HepG2 (cell line): ENCODE data around the gene LRPPRC. TPM values are rescaled to one million over a fixed set of nuclear protein-coding genes. Genes with fewer than 3 reads are reported as not detected.
A peak's percentile ranks its signal among the peaks of the same experiment; 100 is the strongest.

Experiments used
- BATF2 ChIP-seq: sonication (generic); formaldehyde crosslinking; IDR thresholded peaks from 2 replicates; pipeline ENCODE4 v1.8.0; 2022; ENCODE audit warnings: mild to moderate bottlenecking, missing genetic modification reagents, moderate library complexity
- CCAR2 ChIP-seq: fragments of 200-400 bp; formaldehyde crosslinking; optimal IDR thresholded peaks from 2 replicates; pipeline ENCODE3; 2018; ENCODE audit warnings: low read depth, mild to moderate bottlenecking, low read length, moderate library complexity
- DMAP1 ChIP-seq: IDR thresholded peaks from 2 replicates; pipeline ENCODE4 v1.6.1; 2016
- DRAP1 ChIP-seq: IDR thresholded peaks from 2 replicates; pipeline ENCODE4 v1.6.1; 2016; ENCODE audit warnings: missing genetic modification reagents, missing compliant biosample characterization
- ELF1 ChIP-seq: sonication (generic); formaldehyde crosslinking; IDR thresholded peaks from 2 replicates; pipeline ENCODE4 v1.4.0; 2020; ENCODE audit warnings: missing genetic modification reagents
- KDM5B ChIP-seq: sonication (generic); formaldehyde crosslinking; IDR thresholded peaks from 2 replicates; pipeline ENCODE4 v1.4.0; 2020; ENCODE audit warnings: missing genetic modification reagents, mild to moderate bottlenecking, borderline replicate concordance
- KLF15 ChIP-seq: sonication (generic); formaldehyde crosslinking; IDR thresholded peaks from 2 replicates; pipeline ENCODE4 v1.8.1; 2023; ENCODE audit warnings: borderline replicate concordance, mild to moderate bottlenecking, inconsistent platforms, missing genetic modification reagents, mixed read lengths
- MAFK ChIP-seq, 2 experiments: IDR thresholded peaks in 1 of 2; conservative IDR thresholded peaks in 1 of 2; 2 replicates each; pipeline ENCODE4 v1.6.1; 2011; ENCODE audit warnings: improper control_type of control experiment in 2 of 2, low read length in 2 of 2
- MTF1 ChIP-seq: sonication (generic); formaldehyde crosslinking; IDR thresholded peaks from 2 replicates; pipeline ENCODE4 v1.5.0; 2020; ENCODE audit warnings: missing genetic modification reagents
- MZF1 ChIP-seq: sonication (generic); formaldehyde crosslinking; IDR thresholded peaks from 2 replicates; pipeline ENCODE4 v1.8.1; 2023; ENCODE audit warnings: mild to moderate bottlenecking, missing genetic modification reagents, borderline replicate concordance
- NR0B2 ChIP-seq: sonication (generic); formaldehyde crosslinking; IDR thresholded peaks from 2 replicates; pipeline ENCODE4 v1.4.0; 2020; ENCODE audit warnings: mild to moderate bottlenecking, missing genetic modification reagents
- POGK ChIP-seq: sonication (generic); formaldehyde crosslinking; conservative IDR thresholded peaks from 2 replicates; pipeline ENCODE4 v1.8.0; 2022; ENCODE audit warnings: mild to moderate bottlenecking, moderate library complexity, missing genetic modification reagents
- PPARG ChIP-seq: conservative IDR thresholded peaks from 2 replicates; pipeline ENCODE4 v1.6.1; 2016; ENCODE audit warnings: missing biosample characterization, missing genetic modification reagents
- PTBP1 ChIP-seq: fragments of 200-400 bp; formaldehyde crosslinking; IDR thresholded peaks from 2 replicates; pipeline ENCODE4 v1.6.1; 2018; ENCODE audit warnings: low read length, low read depth; ENCODE audit not compliant: poor library complexity, severe bottlenecking
- SKI ChIP-seq: fragments of 450-650 bp; IDR thresholded peaks from one replicate; pipeline ENCODE4 v1.6.1; 2018; ENCODE audit warnings: mild to moderate bottlenecking; ENCODE audit not compliant: partially characterized antibody
- SKIL ChIP-seq: sonication (generic); formaldehyde crosslinking; IDR thresholded peaks from 2 replicates; pipeline ENCODE4 v1.8.0; 2022; ENCODE audit warnings: missing genetic modification reagents, mild to moderate bottlenecking, moderate library complexity, borderline replicate concordance
- SNAI1 ChIP-seq: sonication (generic); formaldehyde crosslinking; IDR thresholded peaks from 2 replicates; pipeline ENCODE4 v1.5.0; 2020; ENCODE audit warnings: mild to moderate bottlenecking, missing genetic modification reagents, borderline replicate concordance
- SSRP1 ChIP-seq: IDR thresholded peaks from 2 replicates; pipeline ENCODE4 v1.6.1; 2016; ENCODE audit warnings: control low read depth
- TFE3 ChIP-seq: IDR thresholded peaks from 2 replicates; pipeline ENCODE4 v1.6.1; 2016
- WIZ ChIP-seq: sonication (generic); formaldehyde crosslinking; IDR thresholded peaks from 2 replicates; pipeline ENCODE4 v1.5.1; 2020; ENCODE audit warnings: mild to moderate bottlenecking, missing genetic modification reagents
- YEATS4 ChIP-seq: sonication (generic); formaldehyde crosslinking; IDR thresholded peaks from 2 replicates; pipeline ENCODE4 v1.4.0; 2020; ENCODE audit warnings: missing genetic modification reagents, borderline replicate concordance
- ZBTB7B ChIP-seq: sonication (generic); formaldehyde crosslinking; IDR thresholded peaks from 2 replicates; pipeline ENCODE4 v1.4.0; 2020; ENCODE audit warnings: missing genetic modification reagents
- ZNF232 ChIP-seq: sonication (generic); formaldehyde crosslinking; IDR thresholded peaks from 2 replicates; pipeline ENCODE4 v1.4.0; 2020; ENCODE audit warnings: missing genetic modification reagents, borderline replicate concordance
- polyA plus RNA-seq, 8 experiments: library from polyadenylated mRNA; depleted of rRNA in 3 of 8; stranded (reverse) in 7 of 8; unstranded in 1 of 8; fragments of >200 nt; fragmentation: Illumina TruSeq in 4 of 8; extraction: Trizol in 4 of 8; gene quantifications; 2 replicates each; pipeline versions ENCODE4 v1.2.1 to v1.2.3, GENCODE V29; 2011 to 2016; ENCODE audit warnings: low read depth in 4 of 8, missing spikeins in 1 of 8, mixed read lengths in 1 of 8; ENCODE audit not compliant: insufficient read depth in 1 of 8
- total RNA-seq, 5 experiments: library from RNA; depleted of rRNA; stranded (reverse); fragments of >200 nt; fragmentation: Illumina TruSeq; extraction: Trizol; gene quantifications; 2 replicates each; pipeline ENCODE4 v1.2.3, GENCODE V29; 2016; ENCODE audit warnings: low read depth in 1 of 5

LRPPRC gene
- total and polyA plus RNA-seq, 2 of the 13 experiments (the other 11 are each of a cell fraction or from before 2014, with no cell fraction given), result 117 to 167 TPM

- TF ChIP-seq SNAI1 (CRISPR knock-in tag) (no peak), SKIL (CRISPR knock-in tag) (peak; percentile 15; the same call in 1 of the 2 replicates), SKI (no peak), DRAP1 (peak; percentile 65), NR0B2 (CRISPR knock-in tag) (peak; percentile 26; the same call in 1 of the 2 replicates), YEATS4 (CRISPR knock-in tag) (peak; percentile 89), TFE3 (CRISPR knock-in tag) (no peak), MZF1 (peak; percentile 6; the same call in 1 of the 2 replicates), WIZ (CRISPR knock-in tag) (no peak), ZNF232 (CRISPR knock-in tag) (peak; percentile 74), CCAR2 (no peak), DMAP1 (CRISPR knock-in tag) (peak; percentile 81; the same call in 1 of the 2 replicates), ZBTB7B (CRISPR knock-in tag) (peak; percentile 95), PPARG (CRISPR knock-in tag) (0 out of 2 replicates have a peak, but pooled peaks have one; percentile 36), KLF15 (0 out of 2 replicates have a peak, but pooled peaks have one; percentile 57), PTBP1 (peak; percentile 16), BATF2 (CRISPR knock-in tag) (no peak), MTF1 (peak; percentile 27; the same call in 1 of the 2 replicates), ELF1 (CRISPR knock-in tag) (peak; percentile 9; the same call in 1 of the 2 replicates), KDM5B (CRISPR knock-in tag) (peak; percentile 76; the same call in 1 of the 2 replicates), SSRP1 (CRISPR knock-in tag) (no peak), MAFK (conservative IDR thresholded peaks at IDR 0.05 in 1 of 2, IDR thresholded peaks at IDR 0.05 in 1 of 2; ENCODE audit: low read length in 2 of 2) (no peak), POGK (CRISPR knock-in tag) (peak; percentile 76; the same call in 1 of the 2 replicates)
Observed at GRCh38 chr2:43838560-43839267, 157.1 kb downstream of the LRPPRC start, which contains the start of the genes ABCG5 and ABCG8 (continued).
